Nephron progenitor cell (in vitro differentiated cells): ENCODE results near the gene ABHD15.

Source experiments
- DNase-seq: peaks from one replicate; pipeline ENCODE4 v3.0.0; 2021
- H3K27ac Mint-ChIP-seq: 2 replicates; pipeline ENCODE4 v1.8.0; 2021; ENCODE audit warnings: mild to moderate bottlenecking, moderate library complexity, mixed read lengths
- H3K27me3 Mint-ChIP-seq: 2 replicates; pipeline ENCODE4 v1.8.0; 2021; ENCODE audit warnings: mild to moderate bottlenecking, low read depth, mixed read lengths; ENCODE audit not compliant: poor library complexity
- H3K36me3 Mint-ChIP-seq: 2 replicates; pipeline ENCODE4 v1.8.0; 2021; ENCODE audit warnings: low read depth, mixed read lengths
- H3K4me1 Mint-ChIP-seq: 2 replicates; pipeline ENCODE4 v1.8.0; 2021; ENCODE audit warnings: mixed read lengths
- H3K4me3 Mint-ChIP-seq: 2 replicates; pipeline ENCODE4 v1.8.0; 2021; ENCODE audit warnings: mild to moderate bottlenecking, moderate library complexity, mixed read lengths
- H3K9me3 Mint-ChIP-seq: 2 replicates; pipeline ENCODE4 v1.8.0; 2021; ENCODE audit warnings: mild to moderate bottlenecking, moderate library complexity, mixed read lengths
- CTCF ChIP-seq: fragments of 200-600 bp; sonication (generic); IDR thresholded peaks from 2 replicates; pipeline ENCODE4 v1.5.0; 2021; ENCODE audit warnings: antibody characterized with exemption

The ABHD15 gene

GRCh38 chr17:29613352-29613837 lies 46.6 kb upstream of the ABHD15 start:
- Mint-ChIP-seq H3K36me3 (no peaks in the 10 kb centered on the region), H3K27me3 (peaks cover 49% of the 10 kb centered on the region), H3K4me3 (peak overlapping the region; percentile 52), H3K9me3 (no peaks in the 10 kb centered on the region), H3K27ac (no peak overlapping the region), H3K4me1 (peaks cover 35% of the 10 kb centered on the region)
- DNase-seq, result peak; percentile 99
- TF ChIP-seq CTCF, result peak; percentile 89

GRCh38 chr17:29612404-29613280 lies 45.8 kb upstream of the ABHD15 start:
- Mint-ChIP-seq H3K9me3 (no peaks in the 10 kb centered on the region), H3K36me3 (no peaks in the 10 kb centered on the region), H3K4me1 (peaks cover 33% of the 10 kb centered on the region), H3K27me3 (peaks cover 42% of the 10 kb centered on the region), H3K4me3 (no peak overlapping the region), H3K27ac (no peak overlapping the region)
- TF ChIP-seq CTCF, result no peak
- DNase-seq, result no peak

GRCh38 chr17:29612094-29612403 lies 45.2 kb upstream of the ABHD15 start:
- TF ChIP-seq CTCF, result no peak
- no peaks in the 10 kb centered on the region for H3K9me3 Mint-ChIP-seq
- no peak overlapping the region for H3K4me3 Mint-ChIP-seq
- peaks cover 36% of the 10 kb centered on the region for H3K27me3 Mint-ChIP-seq
- peaks cover 35% of the 10 kb centered on the region for H3K4me1 Mint-ChIP-seq
- no peak for DNase-seq
- H3K27ac Mint-ChIP-seq, result no peak overlapping the region
- no peaks in the 10 kb centered on the region for H3K36me3 Mint-ChIP-seq

GRCh38 chr17:29611351-29612093 lies 44.7 kb upstream of the ABHD15 start:
- TF ChIP-seq CTCF, result no peak
- H3K4me3 Mint-ChIP-seq, result no peak overlapping the region
- H3K9me3 Mint-ChIP-seq, result no peaks in the 10 kb centered on the region
- H3K36me3 Mint-ChIP-seq, result no peaks in the 10 kb centered on the region
- peaks cover 29% of the 10 kb centered on the region for H3K4me1 Mint-ChIP-seq
- H3K27ac Mint-ChIP-seq, result no peak overlapping the region
- DNase-seq, result no peak
- H3K27me3 Mint-ChIP-seq, result peaks cover 30% of the 10 kb centered on the region

GRCh38 chr17:29610395-29610794 lies 43.6 kb upstream of the ABHD15 start:
- Mint-ChIP-seq H3K27ac (no peak overlapping the region), H3K27me3 (peaks cover 19% of the 10 kb centered on the region), H3K4me1 (peaks cover 18% of the 10 kb centered on the region), H3K9me3 (no peaks in the 10 kb centered on the region), H3K4me3 (no peak overlapping the region), H3K36me3 (no peaks in the 10 kb centered on the region)
- no peak for DNase-seq
- TF ChIP-seq CTCF, result no peak
